ENCODE data around the gene ALKBH5. TPM values are rescaled to one million over a fixed set of nuclear protein-coding genes. Genes with fewer than 3 reads are reported as not detected.
A peak's percentile ranks its signal among the peaks of the same experiment; 100 is the strongest.

ALKBH5 gene
- total and polyA plus RNA-seq, 2 donors (not counting 1 experiment from before 2014, with no cell fraction given), result 70.3 to 103 TPM

DNA sequence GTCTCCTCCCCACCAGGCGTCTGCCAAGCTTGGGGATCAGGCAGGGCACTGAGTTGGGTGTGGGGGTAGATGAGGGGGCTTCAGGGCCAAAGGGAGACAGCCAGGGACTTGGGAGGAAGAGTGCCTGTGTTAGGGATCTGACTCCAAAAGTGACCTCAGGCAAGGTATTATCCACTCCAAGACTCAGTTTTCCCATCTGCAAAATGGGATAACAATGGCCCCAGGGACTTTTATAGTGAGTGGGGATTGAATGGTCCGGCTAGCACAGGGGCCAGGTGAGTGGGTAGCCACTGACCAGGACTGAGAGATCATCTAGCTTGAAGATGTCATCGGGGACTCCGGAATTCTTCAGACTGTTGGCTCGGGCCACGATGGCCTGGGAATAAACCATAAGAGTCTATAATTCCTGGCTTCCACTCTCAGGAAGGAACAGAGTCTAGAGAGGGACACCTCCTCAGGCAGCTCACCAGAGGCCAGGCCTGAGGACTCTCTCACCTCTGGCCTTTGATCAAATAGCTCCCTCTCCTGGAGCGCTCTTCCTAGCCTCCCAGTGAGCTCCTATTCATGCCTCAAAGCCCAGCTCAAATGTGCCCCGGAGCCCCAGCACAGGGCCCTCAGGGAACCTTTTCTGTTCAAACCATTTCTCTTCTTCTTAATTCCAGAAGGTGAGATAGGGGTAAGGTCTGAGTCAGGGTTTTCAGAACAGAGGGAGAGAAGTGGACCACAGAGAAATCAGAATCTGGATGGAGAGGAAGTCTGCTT lies 71.4 kb downstream of the ALKBH5 start:
- DNase-seq (ENCODE audit: low read depth in 2 of 2), result no peak
- Histone ChIP-seq H3K79me2 (ENCODE audit: control insufficient read depth, insufficient read depth, low read length) (peaks cover 25% of the 10 kb centered on the region), H3K36me3 (ENCODE audit: control insufficient read depth, insufficient read depth, low read length) (peaks cover 47% of the 10 kb centered on the region), H3K27ac (ENCODE audit: insufficient read depth, low read length) (no peak overlapping the region), H4K20me1 (ENCODE audit: control insufficient read depth, extremely low read depth, insufficient read depth, low read length) (no peaks in the 10 kb centered on the region), H3K9me3 (ENCODE audit: control insufficient read depth, insufficient read depth, low read depth, low read length) (no peaks in the 10 kb centered on the region), H3K4me2 (ENCODE audit: extremely low read depth, insufficient read depth, low read length) (no peak overlapping the region), H3K27me3 (ENCODE audit: control insufficient read depth, insufficient read depth, low read length) (no peaks in the 10 kb centered on the region), H3K9ac (ENCODE audit: insufficient read depth, low read length) (no peak overlapping the region), H2AFZ (ENCODE audit: low read length) (no peak overlapping the region), H3K4me3 (replicated peaks in 1 of 4; ENCODE audit: control extremely low read depth in 1 of 4, insufficient read depth in 1 of 4, low read depth in 3 of 4, low read length in 4 of 4) (no peak overlapping the region), H3K4me1 (ENCODE audit: control insufficient read depth, extremely low read depth, insufficient read depth, low read length) (peaks cover 14% of the 10 kb centered on the region)
- TF ChIP-seq, protein P1, sequence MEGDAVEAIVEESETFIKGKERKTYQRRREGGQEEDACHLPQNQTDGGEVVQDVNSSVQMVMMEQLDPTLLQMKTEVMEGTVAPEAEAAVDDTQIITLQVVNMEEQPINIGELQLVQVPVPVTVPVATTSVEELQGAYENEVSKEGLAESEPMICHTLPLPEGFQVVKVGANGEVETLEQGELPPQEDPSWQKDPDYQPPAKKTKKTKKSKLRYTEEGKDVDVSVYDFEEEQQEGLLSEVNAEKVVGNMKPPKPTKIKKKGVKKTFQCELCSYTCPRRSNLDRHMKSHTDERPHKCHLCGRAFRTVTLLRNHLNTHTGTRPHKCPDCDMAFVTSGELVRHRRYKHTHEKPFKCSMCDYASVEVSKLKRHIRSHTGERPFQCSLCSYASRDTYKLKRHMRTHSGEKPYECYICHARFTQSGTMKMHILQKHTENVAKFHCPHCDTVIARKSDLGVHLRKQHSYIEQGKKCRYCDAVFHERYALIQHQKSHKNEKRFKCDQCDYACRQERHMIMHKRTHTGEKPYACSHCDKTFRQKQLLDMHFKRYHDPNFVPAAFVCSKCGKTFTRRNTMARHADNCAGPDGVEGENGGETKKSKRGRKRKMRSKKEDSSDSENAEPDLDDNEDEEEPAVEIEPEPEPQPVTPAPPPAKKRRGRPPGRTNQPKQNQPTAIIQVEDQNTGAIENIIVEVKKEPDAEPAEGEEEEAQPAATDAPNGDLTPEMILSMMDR (conservative IDR thresholded peaks at IDR 0.05 in 1 of 2, IDR thresholded peaks at IDR 0.05 in 1 of 2; ENCODE audit: low read depth in 1 of 2, low read length in 2 of 2), result no peak
- TF ChIP-seq EZH2 (IDR thresholded peaks at IDR 0.05; ENCODE audit: low read length, missing control alignments), result no peak

DNA sequence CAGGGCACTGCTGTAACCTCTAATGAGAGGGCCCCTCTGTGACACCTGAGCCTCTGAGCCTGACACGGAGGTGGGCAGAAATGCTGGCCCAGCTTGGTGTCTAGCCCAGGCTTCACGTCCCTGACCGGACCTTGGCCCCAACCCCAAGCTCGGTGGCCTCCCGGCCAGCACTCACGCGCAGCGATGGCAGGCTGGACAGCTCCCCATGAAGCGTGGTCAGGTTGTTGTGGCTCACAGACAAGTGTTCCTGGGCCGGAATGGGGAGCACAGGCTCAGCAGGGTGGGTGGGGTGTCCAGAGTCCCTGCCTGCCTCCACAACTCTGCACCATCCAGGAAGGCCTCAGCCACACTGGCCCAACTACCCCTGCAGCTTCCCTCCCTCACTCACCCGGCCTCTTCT lies 72.7 kb downstream of the ALKBH5 start:
- Histone ChIP-seq H3K36me3 (ENCODE audit: control insufficient read depth, insufficient read depth, low read length) (peaks cover 38% of the 10 kb centered on the region), H3K27ac (ENCODE audit: insufficient read depth, low read length) (no peak overlapping the region), H3K27me3 (ENCODE audit: control insufficient read depth, insufficient read depth, low read length) (no peaks in the 10 kb centered on the region), H3K4me1 (ENCODE audit: control insufficient read depth, extremely low read depth, insufficient read depth, low read length) (peaks cover 17% of the 10 kb centered on the region), H4K20me1 (ENCODE audit: control insufficient read depth, extremely low read depth, insufficient read depth, low read length) (no peaks in the 10 kb centered on the region), H3K79me2 (ENCODE audit: control insufficient read depth, insufficient read depth, low read length) (peaks cover 26% of the 10 kb centered on the region), H3K4me2 (ENCODE audit: extremely low read depth, insufficient read depth, low read length) (no peak overlapping the region), H3K9me3 (ENCODE audit: control insufficient read depth, insufficient read depth, low read depth, low read length) (no peaks in the 10 kb centered on the region), H3K4me3 (replicated peaks in 1 of 4; ENCODE audit: control extremely low read depth in 1 of 4, insufficient read depth in 1 of 4, low read depth in 3 of 4, low read length in 4 of 4) (no peak overlapping the region), H2AFZ (ENCODE audit: low read length) (no peak overlapping the region), H3K9ac (ENCODE audit: insufficient read depth, low read length) (peak overlapping the region; percentile 2)
- no peak for TF ChIP-seq EZH2 (IDR thresholded peaks at IDR 0.05; ENCODE audit: low read length, missing control alignments)
- TF ChIP-seq, protein P1 (conservative IDR thresholded peaks at IDR 0.05 in 1 of 2, IDR thresholded peaks at IDR 0.05 in 1 of 2; ENCODE audit: low read depth in 1 of 2, low read length in 2 of 2), result no peak
- DNase-seq (ENCODE audit: low read depth in 2 of 2), result no peak

DNA sequence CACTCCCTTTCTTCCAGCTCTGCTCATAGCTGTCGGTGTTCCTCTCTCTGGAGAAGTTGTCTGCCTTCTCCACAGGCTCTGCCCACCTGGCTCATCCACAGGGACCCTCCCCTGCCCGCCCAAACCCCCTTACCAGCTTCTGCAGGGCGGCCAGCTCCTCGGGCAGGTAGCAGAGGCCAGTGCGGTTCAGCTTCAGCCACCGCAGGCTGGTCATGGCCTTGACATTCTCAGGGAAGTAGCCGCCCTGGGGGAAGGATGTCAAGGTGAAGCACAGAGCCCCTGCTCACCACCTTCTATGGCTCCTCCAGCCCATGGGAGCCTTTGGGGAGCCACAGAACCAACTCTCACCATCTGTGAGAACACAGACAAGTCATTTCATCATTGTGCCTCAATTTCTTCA lies 73.1 kb downstream of the ALKBH5 start:
- peak overlapping the region; percentile 27 for H3K27ac ChIP-seq (ENCODE audit: insufficient read depth, low read length)
- H3K4me1 ChIP-seq (ENCODE audit: control insufficient read depth, extremely low read depth, insufficient read depth, low read length), result peaks cover 21% of the 10 kb centered on the region
- no peaks in the 10 kb centered on the region for H3K9me3 ChIP-seq (ENCODE audit: control insufficient read depth, insufficient read depth, low read depth, low read length)
- H3K79me2 ChIP-seq (ENCODE audit: control insufficient read depth, insufficient read depth, low read length), result peaks cover 30% of the 10 kb centered on the region
- no peaks in the 10 kb centered on the region for H4K20me1 ChIP-seq (ENCODE audit: control insufficient read depth, extremely low read depth, insufficient read depth, low read length)
- TF ChIP-seq EZH2 (IDR thresholded peaks at IDR 0.05; ENCODE audit: low read length, missing control alignments), result no peak
- TF ChIP-seq, protein P1 (conservative IDR thresholded peaks at IDR 0.05 in 1 of 2, IDR thresholded peaks at IDR 0.05 in 1 of 2; ENCODE audit: low read depth in 1 of 2, low read length in 2 of 2), result no peak
- H3K27me3 ChIP-seq (ENCODE audit: control insufficient read depth, insufficient read depth, low read length), result no peaks in the 10 kb centered on the region
- H3K36me3 ChIP-seq (ENCODE audit: control insufficient read depth, insufficient read depth, low read length), result peaks cover 35% of the 10 kb centered on the region
- no peak for DNase-seq (ENCODE audit: low read depth in 2 of 2)
- H3K4me3 ChIP-seq (replicated peaks in 1 of 4; ENCODE audit: control extremely low read depth in 1 of 4, insufficient read depth in 1 of 4, low read depth in 3 of 4, low read length in 4 of 4), result peak overlapping the region; percentile 51 to 91 (median 67)
- H3K4me2 ChIP-seq (ENCODE audit: extremely low read depth, insufficient read depth, low read length), result peak overlapping the region; percentile 95
- H2AFZ ChIP-seq (ENCODE audit: low read length), result no peak overlapping the region
- no peak overlapping the region for H3K9ac ChIP-seq (ENCODE audit: insufficient read depth, low read length)
